Measurements from ENCODE around the gene SFXN1.

- TF ChIP-seq CTCF (IDR thresholded peaks at IDR 0.05; ENCODE audit: insufficient read depth, low read depth, low read length) (no peak), EZH2 (IDR thresholded peaks at IDR 0.05; ENCODE audit: insufficient read depth, low read length) (no peak)
Measured at GRCh38 chr5:175464942-175465233, 13.5 kb upstream of the SFXN1 start.
